OCI-LY1 (cell line): ENCODE data around the gene ZNF286A.

ENCODE experiments used
- EZH2 ChIP-seq: fragments of 200-600 bp; sonication (generic), shearing (Covaris generic); IDR thresholded peaks from 2 replicates; pipeline ENCODE4 v1.8.0; 2017; ENCODE audit warnings: borderline replicate concordance, mixed run types, mild to moderate bottlenecking, antibody characterized with exemption, low read length, moderate library complexity, mixed read lengths
- TF ChIP-seq, protein P1 (sequence below): fragments of 200-600 bp; sonication (generic), shearing (Covaris generic); IDR thresholded peaks from 2 replicates; pipeline ENCODE4 v1.5.1; 2017; ENCODE audit warnings: mild to moderate bottlenecking, antibody characterized with exemption, low read length, moderate library complexity, mixed read lengths

DNA sequence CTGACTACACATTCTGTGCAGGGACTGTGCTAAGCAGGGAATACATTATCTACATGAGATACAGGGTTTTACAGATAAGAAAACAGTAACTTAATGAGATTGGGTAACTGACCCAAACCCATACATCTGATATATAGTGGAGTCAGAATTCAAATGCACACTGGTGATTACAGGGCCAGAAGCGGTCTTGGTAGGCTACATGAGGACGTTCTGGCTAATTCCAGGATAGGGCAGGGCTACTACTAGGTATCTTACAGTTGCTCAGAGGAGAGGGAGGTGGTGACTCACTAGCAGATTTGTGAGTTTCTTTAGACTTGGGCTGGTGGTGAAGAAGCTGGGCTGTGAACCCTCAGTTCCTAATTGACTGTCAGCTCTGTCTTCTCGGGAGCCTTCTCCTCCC, 36.9 kb upstream of the ZNF286A start:
- TF ChIP-seq, protein P1, sequence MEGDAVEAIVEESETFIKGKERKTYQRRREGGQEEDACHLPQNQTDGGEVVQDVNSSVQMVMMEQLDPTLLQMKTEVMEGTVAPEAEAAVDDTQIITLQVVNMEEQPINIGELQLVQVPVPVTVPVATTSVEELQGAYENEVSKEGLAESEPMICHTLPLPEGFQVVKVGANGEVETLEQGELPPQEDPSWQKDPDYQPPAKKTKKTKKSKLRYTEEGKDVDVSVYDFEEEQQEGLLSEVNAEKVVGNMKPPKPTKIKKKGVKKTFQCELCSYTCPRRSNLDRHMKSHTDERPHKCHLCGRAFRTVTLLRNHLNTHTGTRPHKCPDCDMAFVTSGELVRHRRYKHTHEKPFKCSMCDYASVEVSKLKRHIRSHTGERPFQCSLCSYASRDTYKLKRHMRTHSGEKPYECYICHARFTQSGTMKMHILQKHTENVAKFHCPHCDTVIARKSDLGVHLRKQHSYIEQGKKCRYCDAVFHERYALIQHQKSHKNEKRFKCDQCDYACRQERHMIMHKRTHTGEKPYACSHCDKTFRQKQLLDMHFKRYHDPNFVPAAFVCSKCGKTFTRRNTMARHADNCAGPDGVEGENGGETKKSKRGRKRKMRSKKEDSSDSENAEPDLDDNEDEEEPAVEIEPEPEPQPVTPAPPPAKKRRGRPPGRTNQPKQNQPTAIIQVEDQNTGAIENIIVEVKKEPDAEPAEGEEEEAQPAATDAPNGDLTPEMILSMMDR, result no peak
- TF ChIP-seq EZH2, result no peak
